ENCODE measurements around the gene TMEM132D.

TMEM132D gene

GRCh38 chr12:129696405-129696804, 207.4 kb downstream of the TMEM132D start:
- TF ChIP-seq CTCF (IDR thresholded peaks at IDR 0.05; ENCODE audit: control extremely low read depth, extremely low read depth, low read depth, missing control alignments) = no peak
- DNase-seq (ENCODE audit: extremely low spot score) = no peak
- ChIA-PET CTCF (interaction anchor here (0.7 to 1.0 kb wide), 2 partner anchors 22 to 1307 kb away, joined by 3 read pairs; no protein-coding TSS in a partner anchor), POLR2A (no interaction called here)

- TF ChIP-seq CTCF (IDR thresholded peaks at IDR 0.05; ENCODE audit: control extremely low read depth, extremely low read depth, low read depth, missing control alignments) = no peak
- CTCF ChIA-PET = no interaction called here
- POLR2A ChIA-PET = no interaction called here
These were observed 210.1 kb downstream of the TMEM132D start for GRCh38 chr12:129693731-129694130.

GRCh38 chr12:129687731-129688130, 216.1 kb downstream of the TMEM132D start:
- TF ChIP-seq CTCF (IDR thresholded peaks at IDR 0.05; ENCODE audit: control extremely low read depth, extremely low read depth, low read depth, missing control alignments) = no peak
- CTCF ChIA-PET = no interaction called here
- POLR2A ChIA-PET = no interaction called here
- DNase-seq (ENCODE audit: extremely low spot score) = no peak

More at GRCh38 chr12:129693731-129694130, 210.1 kb downstream of the TMEM132D start:
- DNase-seq (ENCODE audit: extremely low spot score) = no peak

GRCh38 chr12:129681830-129682229, 222.0 kb downstream of the TMEM132D start:
- ChIA-PET POLR2A (no interaction called here), CTCF (no interaction called here)
- DNase-seq (ENCODE audit: extremely low spot score) = no peak
- TF ChIP-seq CTCF (IDR thresholded peaks at IDR 0.05; ENCODE audit: control extremely low read depth, extremely low read depth, low read depth, missing control alignments) = no peak

DNA sequence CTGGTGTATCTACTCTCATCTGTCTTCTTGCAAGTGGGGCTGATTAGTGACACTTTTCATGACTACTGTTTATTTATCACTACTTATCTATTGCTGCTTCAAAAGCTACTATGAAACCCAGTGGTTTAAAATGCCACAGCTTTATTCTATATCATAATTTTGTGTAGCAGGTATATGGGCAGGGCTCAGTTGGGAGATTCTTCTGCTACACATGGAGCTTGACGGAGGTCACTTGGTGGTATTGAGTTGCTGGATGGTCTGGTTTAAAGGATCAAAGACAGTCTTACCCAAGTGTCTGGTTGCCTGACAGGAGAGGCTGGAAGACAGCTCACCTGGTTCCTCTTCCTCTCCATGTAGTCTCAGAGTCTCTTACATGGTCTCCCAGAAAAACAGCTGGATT, 222.7 kb downstream of the TMEM132D start:
- POLR2A ChIA-PET = no interaction called here
- no peak for DNase-seq (ENCODE audit: extremely low spot score)
- CTCF ChIA-PET = interaction anchor here (1.2 to 1.4 kb wide), 2 partner anchors 10 to 14 kb away, joined by 3 to 4 read pairs; no protein-coding TSS in a partner anchor
- no peak for TF ChIP-seq CTCF (IDR thresholded peaks at IDR 0.05; ENCODE audit: control extremely low read depth, extremely low read depth, low read depth, missing control alignments)

GRCh38 chr12:129676411-129676810, 227.4 kb downstream of the TMEM132D start:
- no peak for TF ChIP-seq CTCF (IDR thresholded peaks at IDR 0.05; ENCODE audit: control extremely low read depth, extremely low read depth, low read depth, missing control alignments)
- ChIA-PET CTCF (no interaction called here), POLR2A (no interaction called here)
- DNase-seq (ENCODE audit: extremely low spot score) = no peak

- TF ChIP-seq CTCF (IDR thresholded peaks at IDR 0.05; ENCODE audit: control extremely low read depth, extremely low read depth, low read depth, missing control alignments) = no peak
- no peak for DNase-seq (ENCODE audit: extremely low spot score)
- ChIA-PET CTCF (no interaction called here), POLR2A (no interaction called here)
These were observed 227.9 kb downstream of the TMEM132D start for GRCh38 chr12:129675947-129676346.

All from GM10248 (cell line).